Right ventricle myocardium inferior (tissue), 1 donor: ENCODE results near the gene GRAMD4. TPM values are rescaled to one million over a fixed set of nuclear protein-coding genes. Genes with fewer than 3 reads are reported as not detected.
"Not testable (repeated sequence)": the region's sequence is repeated elsewhere in the genome, so short reads cannot be mapped to it uniquely, and the experiment has no call there.

ENCODE experiments used
- ATAC-seq: fragments of 200-7000 bp; cut with Tn5 transposase; one replicate; pipeline ENCODE4 v1.9.1; 2020; ENCODE audit warnings: mild to moderate bottlenecking, moderate library complexity
- DNase-seq: peaks from one replicate; pipeline ENCODE4 v3.0.0; 2021; ENCODE audit errors: missing footprints
- intact Hi-C: fragments of 100-400 bp; cut with DNase I; formaldehyde crosslinking; loops from one replicate; pipeline ENCODE4 v1.11.0; 2022
- total RNA-seq: library from RNA; stranded (reverse); fragmentation: NEBNext Ultra II Directional; extraction: Animal tissue kit (Norgen Biotek cat#: 25700); gene quantifications from one replicate; pipeline ENCODE4 v1.2.1, GENCODE V29; 2021
- donor health status: DM: no; HTN: yes; CAD: no; lungs with severe emphysema.

Gene GRAMD4
- total RNA-seq, 1 donor from 2014 or later: 80.0 TPM

DNA sequence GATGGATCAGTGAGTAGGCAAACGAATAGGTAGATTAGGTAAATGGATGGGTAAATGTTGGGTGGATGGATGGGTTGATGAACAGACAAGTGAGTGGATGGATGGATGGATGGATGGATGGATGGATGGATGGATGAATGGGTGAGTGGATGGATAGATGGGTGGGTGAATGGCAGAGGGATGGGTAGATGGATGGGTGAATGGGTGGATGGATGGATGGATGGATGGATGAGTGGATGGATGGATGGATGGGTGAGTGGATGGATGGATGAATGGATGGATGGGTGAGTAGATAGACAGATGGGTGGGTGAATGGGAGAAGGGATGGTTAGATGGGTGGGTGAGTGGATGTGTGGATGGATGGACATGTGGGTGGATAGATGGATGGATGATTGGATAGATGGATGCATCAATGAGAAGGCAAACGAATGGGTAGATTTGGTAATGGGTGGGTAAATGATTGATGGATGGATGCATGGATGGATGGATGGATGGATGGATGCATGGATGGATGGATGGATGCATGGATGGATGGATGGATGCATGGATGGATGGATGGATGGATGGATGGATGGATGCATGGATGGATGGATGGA lies 28.1 kb downstream of the GRAMD4 start:
- intact Hi-C loops, ATAC-seq, DNase-seq: not testable (repeated sequence)

GRCh38 chr22:46649141-46650077 lies 29.2 kb downstream of the GRAMD4 start:
- intact Hi-C loops: loop anchor here (5.0 kb wide), 2 partner anchors 38 to 72 kb away; no protein-coding TSS in a partner anchor
- ATAC-seq: peak; percentile 67
- DNase-seq: no peak

GRCh38 chr22:46650078-46650810 lies 30.1 kb downstream of the GRAMD4 start:
- ATAC-seq: peak; percentile 39
- DNase-seq: no peak
- intact Hi-C loops: loop anchor here (5.0 kb wide), 2 partner anchors 37 to 73 kb away; no protein-coding TSS in a partner anchor

DNA sequence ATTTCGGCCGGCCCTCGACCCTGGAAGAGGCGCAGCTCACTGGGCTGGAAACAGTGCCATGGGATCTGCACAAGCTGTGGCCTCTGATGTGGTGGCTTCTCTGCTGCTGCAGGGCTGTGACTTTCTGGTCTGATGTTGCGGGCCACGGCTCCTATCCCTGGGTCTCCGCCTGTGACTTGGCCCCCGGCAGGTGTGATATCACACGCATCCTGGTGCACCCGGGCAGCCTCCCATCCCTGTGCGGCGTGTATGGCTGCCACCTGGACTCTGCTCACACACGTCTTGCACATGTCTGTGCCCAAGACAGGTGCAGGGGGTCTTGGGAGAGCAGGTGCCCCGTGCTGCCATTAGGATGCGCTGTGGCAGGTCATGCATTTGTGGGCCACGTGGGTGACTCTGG lies 31.1 kb downstream of the GRAMD4 start:
- ATAC-seq (no peak), DNase-seq (no peak)

DNA sequence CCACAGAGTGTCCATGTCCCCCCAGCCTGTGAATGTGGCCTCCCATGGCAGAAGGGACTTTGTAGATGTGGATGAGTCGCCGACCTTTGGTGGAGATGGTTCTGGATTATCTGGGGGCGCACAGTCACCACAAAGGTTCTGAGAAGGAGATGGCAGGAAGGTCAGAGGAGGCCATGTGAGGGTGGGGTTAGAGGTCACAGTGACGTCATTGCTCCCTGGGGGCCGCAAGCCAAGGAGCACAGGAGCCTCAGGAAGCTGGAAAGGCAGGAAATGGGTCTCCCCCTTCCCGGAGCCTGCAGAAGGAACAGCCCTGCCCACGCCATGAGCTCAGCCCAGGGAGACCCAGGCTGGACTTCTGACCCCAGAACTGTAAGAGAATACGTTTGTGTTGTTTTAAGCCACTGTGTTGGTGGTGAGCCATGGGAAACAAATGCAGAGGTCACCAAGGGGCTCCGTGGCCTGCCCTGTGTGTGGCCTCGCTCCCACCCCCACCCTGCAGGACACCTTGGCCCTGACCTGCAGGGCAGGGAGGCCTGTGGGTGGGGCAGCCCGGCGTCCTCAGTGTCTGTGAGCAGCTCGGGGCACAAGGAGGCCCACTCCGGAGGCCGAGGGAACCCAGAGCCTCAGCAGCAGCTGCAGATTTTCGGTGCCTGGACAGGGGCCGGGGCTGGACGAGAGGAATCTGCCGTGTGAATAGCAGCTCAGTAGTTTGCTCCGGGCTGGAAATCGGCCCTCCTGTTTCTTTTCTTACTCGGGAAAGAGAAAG lies 32.1 kb downstream of the GRAMD4 start:
- DNase-seq (no peak), ATAC-seq (peak; percentile 17)
- intact Hi-C loops: loop anchor here (5.0 kb wide), 2 partner anchors 35 to 75 kb away; no protein-coding TSS in a partner anchor

More for the DNA sequence above, 31.1 kb downstream of the GRAMD4 start:
- intact Hi-C loops: loop anchor here (5.0 kb wide), 2 partner anchors 36 to 74 kb away; no protein-coding TSS in a partner anchor

GRCh38 chr22:46652847-46653331 lies 32.7 kb downstream of the GRAMD4 start:
- intact Hi-C loops: loop anchor here (5.0 kb wide), 2 partner anchors 34 to 76 kb away; no protein-coding TSS in a partner anchor
- no peak for DNase-seq
- peak; percentile 35 for ATAC-seq

DNA sequence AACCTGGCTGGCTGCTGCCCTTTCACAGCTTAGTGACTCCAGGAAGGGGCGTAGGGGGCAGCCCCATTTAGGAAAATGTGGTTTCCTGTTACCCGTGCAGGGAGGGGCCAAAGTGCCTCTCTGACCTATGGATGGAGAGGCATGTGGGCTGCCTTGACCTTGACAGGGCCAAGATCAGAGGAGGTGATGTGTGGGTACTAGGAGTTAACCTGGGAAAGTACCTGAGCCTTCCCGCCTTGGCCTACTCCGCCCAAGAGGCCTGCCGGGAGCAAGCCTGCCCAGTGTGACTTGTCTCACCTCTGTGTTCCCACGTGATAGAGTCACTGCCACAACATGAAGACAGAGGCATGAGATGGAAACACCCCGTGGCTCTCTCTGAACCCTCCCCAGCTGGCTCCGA lies 33.4 kb downstream of the GRAMD4 start:
- intact Hi-C loops: loop anchor here (5.0 kb wide), 2 partner anchors 34 to 76 kb away; no protein-coding TSS in a partner anchor
- no peak for DNase-seq
- ATAC-seq: no peak

DNA sequence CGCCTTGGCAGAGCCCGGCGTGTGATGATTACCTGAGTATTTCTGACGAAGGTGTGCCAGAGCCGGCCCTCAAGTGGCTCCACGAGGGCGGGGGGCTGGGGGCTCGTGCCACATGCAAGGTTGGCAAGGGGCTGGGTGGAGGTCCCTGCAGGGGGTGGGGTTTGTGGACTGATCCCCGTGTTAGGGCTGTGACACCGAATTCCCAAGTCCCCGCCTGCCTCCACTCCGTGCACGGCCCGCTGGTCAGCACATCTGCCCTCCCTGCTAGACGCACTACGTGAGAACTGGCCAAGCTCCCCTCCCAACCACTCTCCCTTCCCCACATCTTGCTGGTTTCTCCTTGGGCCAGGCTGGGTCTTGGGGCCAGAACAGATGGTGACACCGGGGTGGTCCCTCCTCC lies 34.2 kb downstream of the GRAMD4 start:
- intact Hi-C loops: loop anchor here (5.0 kb wide), 2 partner anchors 33 to 77 kb away; no protein-coding TSS in a partner anchor
- DNase-seq (no peak), ATAC-seq (no peak)

- DNase-seq (no peak), ATAC-seq (no peak)
- intact Hi-C loops: loop anchor here (5.0 kb wide), 2 partner anchors 32 to 78 kb away; no protein-coding TSS in a partner anchor
Measured at GRCh38 chr22:46654927-46655595, 34.9 kb downstream of the GRAMD4 start.

DNA sequence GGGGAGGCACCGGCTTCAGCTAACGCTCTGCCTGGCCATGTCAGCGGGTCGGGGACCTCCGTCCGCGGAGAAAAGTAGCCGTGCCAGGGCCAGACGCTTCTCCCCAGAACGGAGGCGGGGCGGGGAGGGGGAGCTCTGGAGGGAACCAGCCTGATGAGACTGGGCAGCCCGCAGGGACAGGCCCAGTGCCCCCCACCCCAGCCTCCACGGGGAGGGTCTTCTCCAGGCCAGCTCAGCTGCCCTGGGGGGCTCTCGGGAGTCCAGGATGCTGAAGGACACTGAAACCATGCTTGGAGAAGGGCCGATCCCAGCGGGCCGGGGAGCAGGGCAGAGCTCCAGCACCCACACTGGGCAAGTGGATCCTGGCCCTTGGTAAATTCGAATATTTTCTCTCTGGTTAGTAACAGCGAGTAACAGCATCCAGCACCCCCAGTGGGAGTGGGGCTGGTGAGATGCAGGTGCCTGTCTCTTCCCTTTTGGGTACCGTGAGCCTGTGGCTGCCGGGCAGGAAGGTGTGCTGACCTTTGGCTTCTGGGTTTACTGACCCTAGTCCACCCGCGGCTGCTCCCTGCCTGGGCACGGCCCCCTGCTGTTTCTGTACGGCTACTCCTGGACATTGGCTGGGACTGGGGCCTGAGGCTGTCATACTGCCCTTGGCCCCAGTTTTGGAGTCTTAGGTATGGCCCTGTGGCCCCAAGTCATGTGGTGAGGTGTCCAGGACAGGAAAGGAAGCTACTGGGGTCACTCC lies 35.8 kb downstream of the GRAMD4 start:
- no peak for ATAC-seq
- intact Hi-C loops: no loop called here
- no peak for DNase-seq

- ATAC-seq (no peak), DNase-seq (no peak)
- intact Hi-C loops: no loop called here
Measured at GRCh38 chr22:46656856-46657654, 36.9 kb downstream of the GRAMD4 start.

DNA sequence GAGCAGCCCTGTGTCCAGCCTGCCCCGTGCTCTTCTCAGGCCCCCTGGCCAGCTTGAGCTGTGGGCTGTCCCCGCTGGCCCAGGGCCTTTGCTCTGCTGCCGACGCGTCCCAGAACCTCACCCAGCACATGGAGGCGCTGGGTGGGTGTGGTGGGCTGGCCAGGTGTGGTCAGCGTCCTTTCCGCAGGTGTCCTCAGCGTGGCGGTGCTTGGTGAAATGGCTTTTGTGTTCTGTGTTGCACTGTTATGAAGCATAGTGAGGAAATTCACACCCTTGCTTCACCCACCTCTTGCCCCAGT lies 37.4 kb downstream of the GRAMD4 start:
- DNase-seq (no peak), ATAC-seq (no peak)
- intact Hi-C loops: no loop called here

DNA sequence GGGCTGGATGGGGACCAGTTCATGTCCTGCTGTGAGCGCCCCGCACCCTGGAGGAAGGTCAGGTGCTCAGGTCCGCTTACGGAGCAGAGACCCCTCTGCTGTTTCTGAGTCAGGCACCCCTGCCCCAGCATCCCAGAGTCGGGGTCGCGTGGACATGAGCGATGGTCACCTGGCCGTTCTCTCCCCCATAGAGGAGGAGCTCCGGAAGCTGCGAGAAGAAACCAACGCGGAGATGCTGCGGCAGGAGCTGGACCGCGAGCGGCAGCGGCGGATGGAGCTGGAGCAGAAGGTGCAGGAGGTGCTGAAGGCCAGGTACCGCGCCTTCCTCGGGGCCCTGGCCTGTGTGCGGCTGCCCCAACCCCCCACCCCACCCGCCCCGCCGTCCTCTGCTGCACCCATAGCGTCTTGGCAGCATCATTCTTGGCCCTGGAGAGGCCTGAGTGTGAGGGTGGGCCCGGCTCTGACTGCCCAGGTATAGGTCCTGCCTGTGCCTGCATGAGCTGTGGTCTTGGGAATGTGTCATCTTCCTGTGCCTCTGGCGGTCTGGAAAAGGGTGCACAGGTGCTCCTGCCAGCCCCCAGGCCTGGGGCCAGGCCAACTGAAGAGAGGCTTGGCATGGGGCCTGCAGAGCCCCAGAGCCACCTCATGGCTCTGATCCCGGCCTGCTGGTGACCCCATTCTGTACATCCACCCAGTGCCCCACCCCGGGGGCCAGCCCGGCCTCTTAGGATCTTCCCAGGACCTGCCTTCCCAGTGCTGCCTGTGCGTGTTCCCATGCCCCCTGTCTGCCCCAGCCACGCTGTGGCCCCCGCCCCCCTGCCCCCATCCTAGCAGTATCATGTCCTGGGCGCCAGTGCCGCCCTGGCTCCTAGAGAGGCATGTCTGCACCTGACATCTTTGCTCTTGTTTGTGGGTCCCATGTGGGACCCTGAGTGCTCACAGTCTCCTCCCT lies 38.1 kb downstream of the GRAMD4 start:
- intact Hi-C loops: no loop called here
- DNase-seq (no peak), ATAC-seq (no peak)

GRCh38 chr22:46659059-46659790 lies 39.0 kb downstream of the GRAMD4 start:
- no peak for DNase-seq
- no peak for ATAC-seq
- intact Hi-C loops: no loop called here

- DNase-seq: no peak
- intact Hi-C loops: no loop called here
- no peak for ATAC-seq
Measured at GRCh38 chr22:46659791-46660186, 39.6 kb downstream of the GRAMD4 start.
